NAMALWA (cell line): ENCODE results near the gene FAM209B.
"Not testable (repeated sequence)": the region's sequence is repeated elsewhere in the genome, so short reads cannot be mapped to it uniquely, and the experiment has no call there.

Source experiments
- DNase-seq: peaks from one replicate; pipeline ENCODE4 v3.0.0-alpha.2; 2015; ENCODE audit warnings: low spot score

Gene FAM209B

GRCh38 chr20:56540415-56540814 lies 7.4 kb downstream of the FAM209B start:
- DNase-seq, result no peak

GRCh38 chr20:56542489-56543030 lies 9.5 kb downstream of the FAM209B start:
- DNase-seq, result no peak

- no peak for DNase-seq
Measured at GRCh38 chr20:56551571-56551970, 18.5 kb downstream of the FAM209B start.

- DNase-seq, result no peak
Measured at GRCh38 chr20:56552911-56553629, 20.0 kb downstream of the FAM209B start.

- peak; percentile 75 for DNase-seq
Measured at GRCh38 chr20:56554869-56555268, 21.8 kb downstream of the FAM209B start.

- no peak for DNase-seq
Measured at GRCh38 chr20:56558968-56559367, 25.9 kb downstream of the FAM209B start.

GRCh38 chr20:56564526-56564925 lies 31.5 kb downstream of the FAM209B start:
- DNase-seq, result not testable (repeated sequence)

- no peak for DNase-seq
Measured at GRCh38 chr20:56565511-56565910, 32.5 kb downstream of the FAM209B start.

GRCh38 chr20:56566621-56567020 lies 33.6 kb downstream of the FAM209B start:
- no peak for DNase-seq

- no peak for DNase-seq
Measured at GRCh38 chr20:56570832-56571231, 37.8 kb downstream of the FAM209B start.

GRCh38 chr20:56572172-56572571 lies 39.1 kb downstream of the FAM209B start:
- DNase-seq, result no peak

- no peak for DNase-seq
Measured at GRCh38 chr20:56573986-56574385, 40.9 kb downstream of the FAM209B start.

- no peak for DNase-seq
Measured at GRCh38 chr20:56574531-56575142, 41.6 kb downstream of the FAM209B start.

- no peak for DNase-seq
Measured at GRCh38 chr20:56575157-56575556, 42.1 kb downstream of the FAM209B start.

- DNase-seq, result no peak
Measured at GRCh38 chr20:56575961-56576360, 42.9 kb downstream of the FAM209B start.

- DNase-seq, result no peak
Measured at GRCh38 chr20:56579301-56579710, 46.3 kb downstream of the FAM209B start.

GRCh38 chr20:56580226-56580625 lies 47.2 kb downstream of the FAM209B start:
- DNase-seq, result no peak

- no peak for DNase-seq
Measured at GRCh38 chr20:56581701-56582100, 48.7 kb downstream of the FAM209B start.

GRCh38 chr20:56582542-56582941 lies 49.5 kb downstream of the FAM209B start:
- no peak for DNase-seq

GRCh38 chr20:56584916-56585315 lies 51.9 kb downstream of the FAM209B start:
- no peak for DNase-seq
